Activated gamma-delta T cell treated with anti-CD3 and anti-CD28 coated beads, Interleukin-2, amount 50 U/mL, for 16 hours (primary cell): Measurements from ENCODE around the gene MACF1.
"Not testable (repeated sequence)": the region's sequence is repeated elsewhere in the genome, so short reads cannot be mapped to it uniquely, and the experiment has no call there.

Experiments used
- DNase-seq: peaks from one replicate; pipeline ENCODE4 v3.0.0-alpha.2; 2020; ENCODE audit warnings: low read depth

MACF1 gene

DNA sequence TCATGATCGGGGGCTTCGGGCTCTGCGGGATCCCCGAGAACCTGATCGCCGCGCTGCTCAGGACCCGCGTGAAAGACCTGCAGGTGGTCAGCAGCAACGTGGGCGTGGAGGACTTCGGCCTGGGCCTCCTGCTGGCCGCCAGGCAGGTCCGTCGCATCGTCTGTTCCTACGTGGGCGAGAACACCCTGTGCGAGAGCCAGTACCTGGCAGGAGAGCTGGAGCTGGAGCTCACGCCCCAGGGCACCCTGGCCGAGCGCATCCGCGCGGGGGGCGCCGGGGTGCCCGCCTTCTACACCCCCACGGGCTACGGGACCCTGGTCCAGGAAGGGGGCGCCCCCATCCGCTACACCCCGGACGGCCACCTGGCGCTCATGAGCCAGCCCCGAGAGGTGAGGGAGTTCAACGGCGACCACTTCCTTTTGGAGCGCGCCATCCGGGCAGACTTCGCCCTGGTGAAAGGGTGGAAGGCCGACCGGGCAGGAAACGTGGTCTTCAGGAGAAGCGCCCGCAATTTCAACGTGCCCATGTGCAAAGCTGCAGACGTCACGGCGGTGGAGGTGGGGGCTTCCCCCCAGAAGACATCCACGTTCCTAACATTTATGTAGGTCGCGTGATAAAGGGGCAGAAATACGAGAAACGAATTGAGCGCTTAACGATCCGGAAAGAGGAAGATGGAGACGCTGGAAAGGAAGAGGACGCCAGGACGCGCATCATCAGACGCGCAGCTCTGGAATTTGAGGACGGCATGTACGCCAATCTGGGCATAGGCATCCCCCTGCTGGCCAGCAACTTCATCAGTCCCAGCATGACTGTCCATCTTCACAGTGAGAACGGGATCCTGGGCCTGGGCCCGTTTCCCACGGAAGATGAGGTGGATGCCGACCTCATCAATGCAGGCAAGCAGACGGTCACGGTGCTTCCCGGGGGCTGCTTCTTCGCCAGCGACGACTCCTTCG, 310.9 kb downstream of the MACF1 start:
- DNase-seq = not testable (repeated sequence)

DNA sequence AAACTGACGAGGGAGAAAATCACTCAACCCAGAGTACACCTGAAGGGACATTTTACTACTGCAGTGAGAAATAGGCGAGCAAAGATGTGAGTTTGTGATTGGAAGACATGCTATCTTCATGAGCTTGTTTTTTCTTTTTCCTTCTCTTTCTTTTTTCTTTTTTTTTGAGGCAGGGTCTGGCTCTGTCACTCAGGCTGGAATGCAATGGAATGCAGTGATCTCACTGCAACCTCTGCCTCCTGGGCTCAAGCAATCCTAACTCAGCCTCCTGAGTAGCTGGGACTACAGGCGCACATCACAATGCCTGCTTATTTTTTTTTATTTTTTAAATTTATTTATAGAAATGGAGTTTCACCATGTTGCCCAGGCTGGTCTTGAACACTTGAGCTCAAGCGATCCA, 312.3 kb downstream of the MACF1 start:
- not testable (repeated sequence) for DNase-seq

DNA sequence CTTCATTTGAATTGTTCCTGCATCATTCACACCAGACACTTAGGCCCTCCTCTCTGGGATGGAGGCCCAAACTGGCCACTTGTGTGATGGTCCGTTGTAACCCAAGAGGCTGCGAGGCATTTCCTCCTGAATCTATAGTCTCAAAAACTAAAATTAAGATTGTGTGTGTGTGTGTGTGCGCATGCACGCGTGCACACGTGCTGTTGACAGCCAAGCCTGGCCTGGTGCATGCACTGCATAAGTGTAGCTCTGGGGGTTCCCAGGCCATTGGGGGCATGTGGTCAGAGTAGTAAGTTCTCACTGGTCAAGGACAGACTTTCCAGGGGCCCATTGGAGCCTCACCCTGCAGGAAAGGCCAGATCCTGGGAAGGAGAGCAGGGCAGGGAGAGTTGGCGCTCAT, 313.4 kb downstream of the MACF1 start:
- not testable (repeated sequence) for DNase-seq

DNA sequence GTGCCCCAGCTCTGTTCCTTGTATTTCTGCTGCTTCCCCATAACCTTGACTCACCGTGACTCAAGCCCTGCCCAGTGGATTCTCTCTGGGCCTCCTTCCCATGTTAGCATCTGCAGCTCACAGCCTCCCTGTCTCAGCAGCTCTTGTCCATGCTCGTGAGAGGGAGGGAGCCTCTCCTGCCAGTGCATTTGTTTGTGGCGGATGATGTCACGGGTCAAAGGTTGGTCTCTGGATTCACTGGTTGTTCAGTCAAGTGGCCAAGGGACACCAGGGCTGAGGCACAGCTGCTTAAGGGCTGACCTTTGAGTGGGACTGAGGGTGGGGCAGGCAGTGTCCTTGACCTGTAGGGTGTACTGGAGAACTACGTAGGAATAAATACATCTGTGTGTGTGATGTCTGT, 314.9 kb downstream of the MACF1 start:
- not testable (repeated sequence) for DNase-seq

DNA sequence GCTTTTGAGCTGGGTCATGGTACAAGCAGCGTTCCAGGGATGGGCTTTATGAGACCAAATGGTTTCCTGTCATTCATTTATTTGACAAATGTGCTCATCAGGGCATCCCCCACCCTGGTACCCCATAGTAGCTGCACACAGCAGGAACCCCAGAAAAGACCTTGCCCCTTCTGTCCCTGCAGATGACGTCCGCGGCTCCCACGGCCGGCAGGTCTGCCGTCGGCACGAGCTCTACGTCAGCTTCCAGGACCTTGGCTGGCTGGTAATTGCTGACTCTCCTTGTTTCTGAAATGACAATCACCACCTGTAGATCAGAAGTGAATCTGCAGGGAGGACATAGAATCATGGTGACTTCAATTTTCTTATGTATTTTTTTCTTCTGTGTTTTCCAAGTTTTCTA, 317.7 kb downstream of the MACF1 start:
- not testable (repeated sequence) for DNase-seq

DNA sequence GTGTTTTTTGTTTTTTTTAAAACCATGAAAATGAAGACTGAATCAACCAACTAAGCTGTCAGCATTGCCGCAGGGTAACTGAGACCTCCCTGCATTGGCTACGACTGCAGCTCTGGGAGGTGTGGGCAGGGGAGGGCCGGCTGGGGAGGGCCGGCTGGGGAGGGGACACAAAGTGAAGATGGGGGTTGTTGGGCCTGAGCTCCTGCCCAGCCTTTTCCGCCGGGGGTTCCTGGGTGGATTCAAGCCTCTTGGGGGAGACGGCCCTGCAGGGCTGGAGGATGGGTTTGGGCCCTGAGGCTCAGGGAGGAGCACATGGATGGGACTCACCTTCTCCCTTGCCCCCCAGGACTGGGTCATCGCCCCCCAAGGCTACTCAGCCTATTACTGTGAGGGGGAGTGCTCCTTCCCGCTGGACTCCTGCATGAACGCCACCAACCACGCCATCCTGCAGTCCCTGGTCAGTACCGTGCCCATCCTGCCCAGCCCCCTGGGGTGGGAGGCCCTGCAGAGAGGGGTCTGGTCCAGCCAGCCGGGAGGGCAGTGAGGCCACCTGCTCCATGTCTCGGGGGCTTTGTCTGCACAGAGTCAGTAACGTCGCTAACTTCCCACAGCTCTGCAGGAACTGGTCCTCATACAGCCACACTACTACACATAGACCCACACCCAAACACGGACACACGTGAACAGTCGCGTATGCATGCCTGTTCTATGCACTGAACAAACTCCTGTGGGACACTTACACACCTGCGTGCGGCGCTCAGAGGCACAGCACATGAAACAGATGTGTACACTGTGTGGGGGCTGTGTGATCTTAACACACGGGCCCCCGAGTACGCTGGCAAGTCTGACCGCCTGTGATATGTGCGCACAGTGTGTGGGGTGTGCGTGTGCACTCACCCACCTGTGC, 318.4 kb downstream of the MACF1 start:
- DNase-seq = no peak

DNA sequence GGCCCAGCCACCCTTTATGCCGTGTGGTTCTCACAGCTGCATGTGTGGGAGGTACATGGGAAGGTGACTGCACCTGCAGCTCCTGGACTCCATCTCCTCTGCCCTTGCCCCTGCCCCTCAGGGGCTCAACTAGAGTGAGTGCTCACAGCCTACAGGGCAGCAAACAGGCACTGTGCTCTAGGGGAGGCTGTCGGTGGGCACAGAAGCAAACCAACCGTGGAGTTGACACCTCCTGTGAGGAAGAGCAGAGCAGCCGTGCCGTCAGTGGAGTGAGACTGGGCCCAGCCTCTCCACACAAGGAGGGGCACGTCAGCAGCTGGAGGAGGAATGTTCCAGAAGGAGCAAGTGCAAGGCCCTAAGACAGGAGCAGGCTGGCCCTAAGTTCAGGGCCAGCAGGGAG, 319.7 kb downstream of the MACF1 start:
- DNase-seq = no peak

DNA sequence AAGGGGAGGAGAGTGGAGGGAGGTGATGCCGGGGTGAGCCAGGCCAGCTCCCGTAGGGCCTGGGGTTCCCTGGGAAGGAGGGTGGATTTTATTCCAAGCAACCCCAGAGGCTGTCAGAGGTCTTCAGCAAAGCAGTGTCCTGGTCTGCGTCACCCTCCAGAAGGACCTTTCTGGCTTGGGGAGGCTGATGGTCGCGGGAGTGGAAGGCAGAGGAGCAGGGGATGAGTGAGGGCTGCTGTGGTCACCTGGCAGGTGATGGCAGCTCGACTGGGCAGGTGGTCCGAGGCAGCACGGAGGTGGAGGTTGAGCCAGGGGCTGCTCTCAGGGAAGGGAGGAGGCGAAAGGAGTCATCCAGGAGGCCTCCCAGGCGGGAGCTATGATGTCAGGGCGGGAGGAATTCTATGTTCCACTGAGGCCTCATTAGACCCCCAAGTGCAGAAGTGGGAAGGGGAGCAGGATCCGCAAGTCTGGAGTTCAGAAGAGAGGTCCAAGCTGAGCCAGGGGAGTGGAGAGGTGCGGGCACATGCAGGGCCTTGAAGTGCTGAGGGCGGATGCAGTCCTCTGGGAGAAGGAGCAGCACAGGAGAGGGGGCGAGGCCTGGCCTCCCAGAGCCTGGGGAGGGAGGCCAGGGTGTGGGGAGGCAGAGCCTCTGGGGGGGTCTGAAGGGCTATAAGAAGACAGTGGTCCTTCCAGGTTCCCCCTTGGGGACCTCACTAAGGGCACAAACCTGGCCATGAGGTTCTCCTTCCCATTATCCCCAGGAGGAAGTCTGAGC, 320.3 kb downstream of the MACF1 start:
- no peak for DNase-seq

DNA sequence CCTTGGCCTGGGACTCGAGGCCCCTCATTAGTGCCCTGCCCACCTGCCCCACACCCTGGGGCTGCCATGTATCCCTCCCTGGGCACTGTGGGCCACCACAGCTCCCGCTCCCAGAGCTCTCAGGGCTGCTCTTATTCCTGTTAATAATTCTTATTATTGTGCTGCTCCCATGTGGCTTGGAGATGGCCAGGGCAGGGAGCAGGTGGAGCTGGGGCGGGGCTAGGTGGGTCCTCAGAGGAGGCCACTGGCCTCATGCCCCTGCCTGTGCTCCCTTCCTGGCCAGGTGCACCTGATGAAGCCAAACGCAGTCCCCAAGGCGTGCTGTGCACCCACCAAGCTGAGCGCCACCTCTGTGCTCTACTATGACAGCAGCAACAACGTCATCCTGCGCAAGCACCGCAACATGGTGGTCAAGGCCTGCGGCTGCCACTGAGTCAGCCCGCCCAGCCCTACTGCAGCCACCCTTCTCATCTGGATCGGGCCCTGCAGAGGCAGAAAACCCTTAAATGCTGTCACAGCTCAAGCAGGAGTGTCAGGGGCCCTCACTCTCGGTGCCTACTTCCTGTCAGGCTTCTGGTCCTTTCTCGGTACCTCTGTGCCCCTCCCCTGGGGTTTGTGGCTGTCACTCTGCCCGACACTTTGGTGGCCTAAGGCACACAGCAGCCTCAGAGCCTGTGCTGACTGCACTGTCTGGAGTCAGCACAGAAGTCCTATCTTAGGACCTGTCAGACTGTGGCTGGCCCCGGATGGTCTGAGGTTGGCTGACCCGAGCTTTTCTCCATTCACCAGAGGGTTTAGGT, 321.1 kb downstream of the MACF1 start:
- peak; percentile 19 for DNase-seq

DNA sequence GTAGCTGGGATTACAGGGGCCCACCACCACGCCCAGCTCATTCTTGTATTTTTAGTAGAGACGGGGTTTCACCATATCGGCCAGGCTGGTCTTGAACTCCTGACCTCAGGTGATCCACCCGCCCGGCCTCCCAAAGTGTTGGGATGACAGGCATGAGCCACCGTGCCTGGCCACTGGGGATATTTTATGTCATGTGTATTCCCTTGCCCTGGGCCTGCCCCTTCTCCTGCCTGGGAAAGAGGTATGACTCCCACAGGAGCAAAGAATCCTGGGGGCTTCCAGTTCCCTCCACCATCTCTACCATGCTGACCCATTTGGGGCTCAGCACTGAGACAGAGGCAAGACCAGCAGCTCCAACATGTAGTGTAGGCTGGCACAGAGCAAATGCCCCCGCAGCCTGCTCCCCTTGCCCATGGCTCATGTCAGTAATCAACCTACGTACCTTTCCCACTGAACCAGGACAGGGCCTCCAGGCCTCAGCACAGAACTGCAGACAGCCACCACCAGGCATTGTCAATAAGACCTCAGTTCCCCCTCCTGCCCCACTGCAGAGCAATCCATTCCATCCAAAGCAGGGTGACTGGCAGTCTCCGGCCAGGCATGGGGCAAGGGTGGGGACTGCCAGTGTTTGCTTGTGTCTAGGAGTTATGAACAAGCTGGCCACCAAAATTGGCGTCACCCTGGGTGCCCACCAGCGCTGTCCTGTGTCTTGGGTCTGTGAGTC, 322.1 kb downstream of the MACF1 start:
- no peak for DNase-seq

DNA sequence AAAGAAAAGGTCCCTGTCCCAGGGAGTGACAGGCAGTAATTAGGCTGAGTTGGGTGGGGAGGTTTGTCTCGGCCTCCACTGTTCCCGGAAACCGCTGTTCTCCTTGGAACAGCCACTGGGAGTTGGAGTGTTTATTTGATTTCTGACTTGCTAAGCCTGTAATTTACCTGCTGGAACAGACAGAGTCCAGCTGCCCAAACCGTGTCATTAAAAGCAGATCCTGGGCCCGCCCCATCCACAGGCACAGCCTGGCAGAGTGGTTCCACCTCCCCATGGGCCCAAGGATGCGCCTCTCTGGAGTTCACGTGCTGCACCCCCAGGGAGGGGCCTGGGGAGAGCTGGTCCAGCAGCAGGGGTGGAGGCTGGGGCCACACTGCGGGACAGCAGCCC, 322.7 kb downstream of the MACF1 start:
- DNase-seq = not testable (repeated sequence)

DNA sequence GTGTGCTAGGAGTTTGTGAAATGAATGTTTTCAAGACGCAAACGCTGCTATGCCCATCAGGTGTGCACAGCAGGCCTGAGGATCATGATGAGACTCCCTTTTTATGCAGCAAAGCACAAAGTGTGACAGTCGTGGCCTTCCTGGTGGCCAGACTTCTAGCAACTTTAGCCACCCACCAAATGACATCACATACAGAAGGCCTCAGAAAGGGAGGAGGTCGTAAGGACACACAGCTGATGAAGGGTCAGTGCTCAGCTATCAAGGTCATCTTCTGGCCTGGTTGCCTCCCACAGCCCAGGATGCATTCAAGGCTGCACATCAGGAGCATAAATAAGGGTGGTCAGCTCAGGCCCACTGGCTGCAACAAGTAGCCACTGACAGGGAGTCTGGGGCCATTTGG, 323.6 kb downstream of the MACF1 start:
- no peak for DNase-seq

DNA sequence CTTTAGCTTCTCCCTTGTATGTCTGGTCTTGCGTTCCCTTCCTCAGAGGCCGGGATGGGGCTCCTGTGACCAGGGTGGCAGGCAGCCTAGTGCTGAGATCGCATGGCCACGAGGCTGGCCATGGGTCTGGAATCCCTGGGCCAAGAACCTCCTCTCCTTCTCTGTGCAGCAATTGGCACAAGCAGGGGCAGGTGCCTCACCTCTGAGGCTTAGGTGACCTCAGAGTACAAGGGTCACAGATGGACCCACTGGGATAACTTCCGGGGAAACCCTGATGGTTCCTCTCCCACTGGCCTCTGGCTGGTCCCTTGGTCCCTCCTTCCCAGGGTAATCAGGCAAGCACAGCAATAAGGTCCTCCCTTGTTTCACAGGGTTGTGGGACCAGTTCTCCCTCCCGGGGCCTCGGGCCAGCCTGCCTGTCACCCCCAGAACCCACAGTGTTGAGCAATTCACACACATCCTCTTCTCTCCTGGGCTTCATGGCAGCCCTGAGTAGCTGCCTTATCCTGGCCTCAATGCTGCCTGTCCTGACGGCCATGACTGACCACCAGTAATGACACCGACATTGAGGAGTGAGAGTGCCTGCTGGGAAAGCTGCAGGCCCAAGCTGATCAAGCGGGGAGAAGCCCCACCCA, 325.5 kb downstream of the MACF1 start:
- DNase-seq = no peak

DNA sequence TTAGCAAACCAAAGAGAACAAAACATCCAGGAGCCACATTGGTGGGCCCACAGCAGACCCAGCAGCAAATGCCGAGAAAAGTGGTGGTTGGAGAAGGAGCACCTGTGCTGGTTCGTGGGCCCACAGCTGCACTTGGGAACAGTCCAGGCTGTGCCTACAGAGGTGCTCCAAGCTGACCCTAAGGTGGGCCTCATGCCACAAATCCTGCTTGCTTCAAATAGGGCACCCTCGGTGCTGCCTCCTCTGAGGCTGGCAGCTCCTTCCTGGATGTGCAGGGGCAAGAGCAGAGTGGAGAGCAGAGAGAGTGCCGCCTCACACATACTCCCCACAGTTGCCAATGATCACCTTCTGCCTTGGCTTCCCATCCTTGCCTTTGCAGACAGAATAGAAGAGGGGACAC, 327.0 kb downstream of the MACF1 start:
- no peak for DNase-seq

DNA sequence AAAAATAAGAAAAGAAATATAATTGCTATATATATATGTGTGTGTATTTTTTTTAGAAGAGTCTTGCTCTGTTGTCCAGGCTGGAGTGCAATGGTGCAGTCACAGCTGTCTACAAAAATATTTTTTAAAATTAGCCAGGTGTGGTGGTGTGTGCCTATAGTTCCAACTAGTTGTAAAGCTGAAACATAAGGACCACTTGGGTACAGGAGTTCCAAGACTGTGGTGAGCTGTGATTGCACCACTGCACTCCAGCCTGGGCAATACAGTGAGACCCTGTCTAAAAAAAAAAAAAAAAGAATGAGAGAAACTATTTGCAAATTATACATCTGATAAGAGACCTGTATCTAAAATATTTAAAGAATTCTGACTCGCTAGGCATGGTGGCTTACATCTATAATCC, 328.9 kb downstream of the MACF1 start:
- no peak for DNase-seq
